ENCODE data around the gene DYNC2LI1. TPM values are rescaled to one million over a fixed set of nuclear protein-coding genes. Genes with fewer than 3 reads are reported as not detected.

The DYNC2LI1 gene
- total RNA-seq, 1 donor from 2014 or later = 2.9 TPM

GRCh38 chr2:43824951-43825493 lies 51.2 kb downstream of the DYNC2LI1 start:
- no peaks in the 10 kb centered on the region for H3K36me3 ChIP-seq
- no peaks in the 10 kb centered on the region for H3K9me3 ChIP-seq
- DNase-seq (ENCODE audit: low spot score in 2 of 2) = no peak
- TF ChIP-seq, protein P1, sequence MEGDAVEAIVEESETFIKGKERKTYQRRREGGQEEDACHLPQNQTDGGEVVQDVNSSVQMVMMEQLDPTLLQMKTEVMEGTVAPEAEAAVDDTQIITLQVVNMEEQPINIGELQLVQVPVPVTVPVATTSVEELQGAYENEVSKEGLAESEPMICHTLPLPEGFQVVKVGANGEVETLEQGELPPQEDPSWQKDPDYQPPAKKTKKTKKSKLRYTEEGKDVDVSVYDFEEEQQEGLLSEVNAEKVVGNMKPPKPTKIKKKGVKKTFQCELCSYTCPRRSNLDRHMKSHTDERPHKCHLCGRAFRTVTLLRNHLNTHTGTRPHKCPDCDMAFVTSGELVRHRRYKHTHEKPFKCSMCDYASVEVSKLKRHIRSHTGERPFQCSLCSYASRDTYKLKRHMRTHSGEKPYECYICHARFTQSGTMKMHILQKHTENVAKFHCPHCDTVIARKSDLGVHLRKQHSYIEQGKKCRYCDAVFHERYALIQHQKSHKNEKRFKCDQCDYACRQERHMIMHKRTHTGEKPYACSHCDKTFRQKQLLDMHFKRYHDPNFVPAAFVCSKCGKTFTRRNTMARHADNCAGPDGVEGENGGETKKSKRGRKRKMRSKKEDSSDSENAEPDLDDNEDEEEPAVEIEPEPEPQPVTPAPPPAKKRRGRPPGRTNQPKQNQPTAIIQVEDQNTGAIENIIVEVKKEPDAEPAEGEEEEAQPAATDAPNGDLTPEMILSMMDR (IDR thresholded peaks at IDR 0.05) = no peak
- H3K4me3 ChIP-seq = no peak overlapping the region
- H3K27me3 ChIP-seq = no peaks in the 10 kb centered on the region
- no peaks in the 10 kb centered on the region for H3K4me1 ChIP-seq
- H3K27ac ChIP-seq = no peak overlapping the region
- intact Hi-C loops (cut with DNase I) = no loop called here

- no peak for DNase-seq (ENCODE audit: low spot score in 2 of 2)
- TF ChIP-seq, protein P1 (IDR thresholded peaks at IDR 0.05) = no peak
- Histone ChIP-seq H3K4me1 (no peaks in the 10 kb centered on the region), H3K4me3 (no peak overlapping the region), H3K27me3 (no peaks in the 10 kb centered on the region), H3K9me3 (no peaks in the 10 kb centered on the region), H3K36me3 (no peaks in the 10 kb centered on the region), H3K27ac (no peak overlapping the region)
- intact Hi-C loops (cut with DNase I) = no loop called here
Measured at GRCh38 chr2:43825841-43826240, 52.0 kb downstream of the DYNC2LI1 start.

GRCh38 chr2:43826305-43827250 lies 52.7 kb downstream of the DYNC2LI1 start:
- Histone ChIP-seq H3K27ac (no peak overlapping the region), H3K27me3 (no peaks in the 10 kb centered on the region), H3K36me3 (no peaks in the 10 kb centered on the region), H3K4me3 (no peak overlapping the region), H3K9me3 (no peaks in the 10 kb centered on the region), H3K4me1 (peaks cover 0 to under 1% of the 10 kb centered on the region in 2 donors)
- intact Hi-C loops (cut with DNase I) = no loop called here
- TF ChIP-seq, protein P1 (IDR thresholded peaks at IDR 0.05) = no peak
- DNase-seq (ENCODE audit: low spot score in 2 of 2) = no peak

DNA sequence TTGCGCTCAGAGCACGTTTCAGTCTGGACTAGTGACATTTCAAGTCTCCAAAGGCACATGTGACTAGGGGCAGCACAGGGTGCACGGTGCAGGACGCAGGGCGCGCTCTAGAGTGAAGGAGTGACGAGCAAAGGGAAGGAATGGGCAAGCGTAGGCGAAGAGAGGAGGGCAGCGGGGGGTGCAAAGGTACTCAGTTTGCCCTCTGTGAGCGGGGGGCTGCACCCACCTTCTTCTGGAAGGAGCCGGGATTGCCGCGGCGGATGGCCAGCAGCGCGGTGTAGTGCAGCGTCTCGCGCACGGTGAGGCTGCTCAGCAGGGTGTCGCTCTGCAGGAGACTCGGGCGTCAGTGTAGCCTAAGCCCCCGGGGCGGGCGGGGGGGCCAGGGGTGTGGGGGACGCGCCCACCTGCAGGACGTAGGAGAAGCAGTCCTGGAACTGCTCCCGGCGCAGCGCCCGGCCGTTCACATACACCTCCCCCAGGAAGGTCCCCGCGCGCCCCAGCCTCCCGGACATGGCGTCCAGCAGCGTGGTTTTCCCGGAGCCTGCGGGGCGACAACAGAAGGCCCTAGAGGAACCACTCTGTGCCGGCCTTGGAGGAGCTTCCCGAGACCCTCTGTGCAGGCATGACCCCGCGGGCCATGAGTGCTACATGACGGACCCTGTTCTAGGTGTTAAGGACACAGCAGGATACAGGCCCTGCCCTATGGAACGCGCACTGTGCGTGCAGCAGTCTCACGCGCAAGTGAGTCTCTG lies 57.9 kb downstream of the DYNC2LI1 start:
- TF ChIP-seq, protein P1 (IDR thresholded peaks at IDR 0.05) = no peak
- DNase-seq (ENCODE audit: low spot score in 2 of 2) = no peak
- Histone ChIP-seq H3K4me1 (peaks cover 0 to 5% of the 10 kb centered on the region in 2 donors), H3K4me3 (peak overlapping the region; percentile 33 to 43), H3K36me3 (no peaks in the 10 kb centered on the region), H3K27me3 (no peaks in the 10 kb centered on the region), H3K27ac (no peak overlapping the region), H3K9me3 (no peaks in the 10 kb centered on the region)
- intact Hi-C loops (cut with DNase I) = no loop called here

DNA sequence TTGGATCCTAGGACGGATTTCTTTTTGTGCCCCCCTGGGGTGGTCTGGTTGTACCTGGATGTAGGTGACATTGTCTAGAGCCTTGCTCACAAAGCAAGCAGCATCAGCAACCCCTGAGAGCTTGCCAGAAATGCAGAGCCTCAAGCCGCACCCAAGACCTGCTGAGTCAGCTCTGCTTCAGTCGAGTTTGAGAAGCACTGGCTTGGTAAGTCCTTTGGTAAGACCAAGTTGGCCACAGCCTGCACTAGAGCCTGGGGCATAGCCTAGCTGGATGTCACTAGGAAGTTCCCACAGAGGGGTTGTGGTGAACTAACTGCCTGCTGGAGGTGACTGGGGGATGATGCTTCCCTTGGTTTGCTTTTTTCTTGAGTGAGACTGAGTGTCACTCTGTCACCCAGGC lies 58.6 kb downstream of the DYNC2LI1 start:
- no peak overlapping the region for H3K27ac ChIP-seq
- no peaks in the 10 kb centered on the region for H3K9me3 ChIP-seq
- TF ChIP-seq, protein P1 (IDR thresholded peaks at IDR 0.05) = no peak
- no peaks in the 10 kb centered on the region for H3K36me3 ChIP-seq
- intact Hi-C loops (cut with DNase I) = no loop called here
- no peak overlapping the region for H3K4me3 ChIP-seq
- no peaks in the 10 kb centered on the region for H3K27me3 ChIP-seq
- H3K4me1 ChIP-seq = peaks cover 0 to 5% of the 10 kb centered on the region in 2 donors
- no peak for DNase-seq (ENCODE audit: low spot score in 2 of 2)

All from ascending aorta (tissue), 2 donors.